Thoracic aorta (tissue), 2 donors: ENCODE results near the gene FGA. TPM values are rescaled to one million over a fixed set of nuclear protein-coding genes. Genes with fewer than 3 reads are reported as not detected.

Source experiments
- ATAC-seq: fragments of 150-250 bp; one replicate; pipeline ENCODE4 v1.8.0; 2017; ENCODE audit warnings: low read depth; ENCODE audit not compliant: insufficient number of reproducible peaks, low FRiP score
- DNase-seq: peaks from one replicate; pipeline ENCODE4 v3.0.0-alpha.2; 2020; ENCODE audit warnings: low spot score
- H3K27ac ChIP-seq, 2 donors: fragments of 200-600 bp; sonication (generic); 1 replicate in 1 of 2; 2 replicates in 1 of 2; pipeline ENCODE4 v1.5.1; 2016; ENCODE audit warnings: mild to moderate bottlenecking in 2 of 2, moderate library complexity in 2 of 2
- H3K27me3 ChIP-seq: fragments of 200-600 bp; sonication (generic); replicated peaks from 2 replicates; pipeline ENCODE4 v1.6.0; 2016; ENCODE audit warnings: mild to moderate bottlenecking; ENCODE audit not compliant: insufficient read depth
- H3K36me3 ChIP-seq: fragments of 200-600 bp; sonication (generic); one replicate; pipeline ENCODE4 v1.5.1; 2016
- H3K4me1 ChIP-seq, 2 donors: fragments of 200-600 bp; sonication (generic); 1 replicate in 1 of 2; 2 replicates in 1 of 2; pipeline versions ENCODE4 v1.5.1 to v1.6.0; 2016; ENCODE audit warnings: low read depth in 2 of 2, mild to moderate bottlenecking in 1 of 2; ENCODE audit not compliant: control insufficient read depth in 1 of 2
- H3K4me3 ChIP-seq: fragments of 200-600 bp; sonication (generic); 2 replicates; pipeline ENCODE4 v1.5.1; 2016; ENCODE audit warnings: mild to moderate bottlenecking
- H3K9me3 ChIP-seq: fragments of 200-600 bp; sonication (generic); 2 replicates; pipeline ENCODE4 v1.5.1; 2016
- total RNA-seq, 2 donors: library from RNA; depleted of rRNA; stranded (reverse); fragments of >200 nt; gene quantifications; one replicate each; pipeline versions ENCODE4 v1.1.0 to v1.2.3, GENCODE V29; 2016
- TF ChIP-seq, protein P1 (sequence below): fragments of 200-600 bp; sonication (generic); IDR thresholded peaks from one replicate; pipeline ENCODE4 v1.5.1; 2019; ENCODE audit warnings: antibody characterized with exemption

FGA gene
- total RNA-seq, 2 donors from 2014 or later, result not detected

DNA sequence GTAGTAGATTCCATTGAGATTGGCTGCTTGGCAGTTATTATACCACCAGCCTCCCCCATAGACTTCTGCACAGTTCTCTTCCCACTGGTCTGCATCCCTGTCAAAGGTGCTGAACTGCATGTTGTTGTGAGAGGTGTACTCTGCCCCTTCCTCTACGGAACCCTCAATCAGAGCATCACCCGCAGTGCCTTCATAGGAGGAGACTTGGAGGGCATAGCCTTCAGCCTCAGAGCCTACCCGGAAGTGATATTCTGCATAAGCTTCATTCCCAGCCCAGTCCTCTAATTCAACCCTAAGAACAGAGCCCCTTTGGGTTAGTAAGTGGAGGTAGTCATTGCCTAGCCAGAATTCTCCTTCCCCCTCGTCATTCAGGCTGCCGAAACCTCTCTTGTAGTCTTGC, 6.3 kb downstream of the FGA start:
- no peaks in the 10 kb centered on the region for H3K36me3 ChIP-seq
- no peaks in the 10 kb centered on the region for H3K27me3 ChIP-seq
- H3K9me3 ChIP-seq, result no peaks in the 10 kb centered on the region
- H3K4me3 ChIP-seq, result no peak overlapping the region
- H3K27ac ChIP-seq, result no peak overlapping the region
- ATAC-seq (no peak), DNase-seq (no peak)
- H3K4me1 ChIP-seq, result no peaks in the 10 kb centered on the region
- TF ChIP-seq, protein P1, sequence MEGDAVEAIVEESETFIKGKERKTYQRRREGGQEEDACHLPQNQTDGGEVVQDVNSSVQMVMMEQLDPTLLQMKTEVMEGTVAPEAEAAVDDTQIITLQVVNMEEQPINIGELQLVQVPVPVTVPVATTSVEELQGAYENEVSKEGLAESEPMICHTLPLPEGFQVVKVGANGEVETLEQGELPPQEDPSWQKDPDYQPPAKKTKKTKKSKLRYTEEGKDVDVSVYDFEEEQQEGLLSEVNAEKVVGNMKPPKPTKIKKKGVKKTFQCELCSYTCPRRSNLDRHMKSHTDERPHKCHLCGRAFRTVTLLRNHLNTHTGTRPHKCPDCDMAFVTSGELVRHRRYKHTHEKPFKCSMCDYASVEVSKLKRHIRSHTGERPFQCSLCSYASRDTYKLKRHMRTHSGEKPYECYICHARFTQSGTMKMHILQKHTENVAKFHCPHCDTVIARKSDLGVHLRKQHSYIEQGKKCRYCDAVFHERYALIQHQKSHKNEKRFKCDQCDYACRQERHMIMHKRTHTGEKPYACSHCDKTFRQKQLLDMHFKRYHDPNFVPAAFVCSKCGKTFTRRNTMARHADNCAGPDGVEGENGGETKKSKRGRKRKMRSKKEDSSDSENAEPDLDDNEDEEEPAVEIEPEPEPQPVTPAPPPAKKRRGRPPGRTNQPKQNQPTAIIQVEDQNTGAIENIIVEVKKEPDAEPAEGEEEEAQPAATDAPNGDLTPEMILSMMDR, result no peak

- Histone ChIP-seq H3K4me3 (no peak overlapping the region), H3K27me3 (no peaks in the 10 kb centered on the region), H3K27ac (no peak overlapping the region), H3K9me3 (no peaks in the 10 kb centered on the region), H3K4me1 (no peaks in the 10 kb centered on the region), H3K36me3 (no peaks in the 10 kb centered on the region)
- TF ChIP-seq, protein P1, result no peak
- ATAC-seq (no peak), DNase-seq (no peak)
Measured at GRCh38 chr4:154583677-154584076, 6.9 kb downstream of the FGA start.

DNA sequence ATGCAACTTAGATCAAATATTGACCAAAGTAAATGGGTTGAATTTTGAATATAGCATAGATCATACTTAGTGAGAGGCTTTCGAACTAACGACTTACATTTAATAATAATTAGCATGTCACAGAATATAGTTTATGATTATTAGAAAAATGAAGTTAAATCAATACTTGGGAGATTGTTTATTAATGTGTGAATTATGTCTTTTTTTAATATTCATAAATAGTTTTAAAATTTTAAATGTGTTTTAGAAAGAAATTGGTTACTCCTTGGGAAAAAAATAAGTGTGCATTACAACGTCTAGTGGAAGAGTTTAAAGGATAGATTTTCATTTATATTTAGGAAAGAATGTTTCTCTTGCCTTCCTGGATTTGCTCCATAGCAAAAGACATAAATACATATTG, 7.3 kb downstream of the FGA start:
- no peak for DNase-seq
- H3K27ac ChIP-seq, result no peak overlapping the region
- no peaks in the 10 kb centered on the region for H3K27me3 ChIP-seq
- H3K9me3 ChIP-seq, result no peaks in the 10 kb centered on the region
- ATAC-seq, result no peak
- TF ChIP-seq, protein P1, result no peak
- no peaks in the 10 kb centered on the region for H3K4me1 ChIP-seq
- H3K4me3 ChIP-seq, result no peak overlapping the region
- H3K36me3 ChIP-seq, result no peaks in the 10 kb centered on the region

GRCh38 chr4:154582723-154583122, 7.8 kb downstream of the FGA start:
- TF ChIP-seq, protein P1, result no peak
- H3K27ac ChIP-seq, result no peak overlapping the region
- no peaks in the 10 kb centered on the region for H3K4me1 ChIP-seq
- H3K9me3 ChIP-seq, result no peaks in the 10 kb centered on the region
- no peak for DNase-seq
- H3K36me3 ChIP-seq, result no peaks in the 10 kb centered on the region
- H3K27me3 ChIP-seq, result no peaks in the 10 kb centered on the region
- H3K4me3 ChIP-seq, result no peak overlapping the region
- ATAC-seq, result no peak

- no peak overlapping the region for H3K27ac ChIP-seq
- DNase-seq (no peak), ATAC-seq (no peak)
Measured at GRCh38 chr4:154579927-154580326, 10.6 kb downstream of the FGA start.

More at GRCh38 chr4:154579927-154580326, 10.6 kb downstream of the FGA start:
- H3K36me3 ChIP-seq, result no peaks in the 10 kb centered on the region
- no peaks in the 10 kb centered on the region for H3K4me1 ChIP-seq
- H3K4me3 ChIP-seq, result no peak overlapping the region
- TF ChIP-seq, protein P1, result no peak
- H3K27me3 ChIP-seq, result no peaks in the 10 kb centered on the region
- no peaks in the 10 kb centered on the region for H3K9me3 ChIP-seq
